ENCODE data around the gene SLC6A17.

SLC6A17 gene

DNA sequence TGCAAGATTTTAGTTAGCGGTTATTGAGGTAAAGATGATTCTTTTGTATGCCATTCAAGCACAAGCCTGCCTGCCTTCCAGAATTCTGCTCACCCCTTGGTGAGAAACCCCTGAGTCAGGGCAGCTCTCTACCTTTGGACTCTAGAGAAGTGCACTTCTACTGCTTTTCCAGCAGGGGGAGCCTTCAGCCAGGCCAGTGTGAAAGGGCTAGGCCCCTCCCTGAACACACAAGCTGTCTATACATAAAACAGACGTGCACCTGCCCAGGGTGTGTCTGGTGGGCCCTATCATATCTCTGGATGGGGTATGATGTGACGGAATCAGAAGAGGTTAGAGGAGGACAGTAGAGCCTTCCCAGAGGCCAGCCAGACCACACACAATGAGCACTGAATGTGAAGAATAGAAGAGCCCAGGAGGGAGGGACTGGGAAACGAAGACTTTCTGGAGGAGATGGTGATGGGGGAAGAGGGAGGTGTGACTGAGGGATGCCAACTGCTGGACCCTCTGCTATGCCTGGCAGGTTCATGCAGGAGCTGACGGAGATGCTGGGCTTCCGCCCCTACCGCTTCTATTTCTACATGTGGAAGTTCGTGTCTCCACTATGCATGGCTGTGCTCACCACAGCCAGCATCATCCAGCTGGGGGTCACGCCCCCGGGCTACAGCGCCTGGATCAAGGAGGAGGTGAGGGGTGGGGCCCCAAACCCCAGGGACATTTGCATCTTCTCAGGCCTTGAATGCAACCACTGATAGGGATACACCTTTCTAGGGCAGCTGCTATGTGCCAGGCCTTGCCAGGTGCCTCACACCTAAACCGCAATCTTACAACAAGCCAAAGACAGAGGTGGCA, 46.8 kb downstream of the SLC6A17 start:
- TF ChIP-seq GATA3 (IDR thresholded peaks at IDR 0.05; ENCODE audit: low read depth, low read length) (no peak), GATA2 (IDR thresholded peaks at IDR 0.05; ENCODE audit: low read depth, low read length) (no peak)

DNA sequence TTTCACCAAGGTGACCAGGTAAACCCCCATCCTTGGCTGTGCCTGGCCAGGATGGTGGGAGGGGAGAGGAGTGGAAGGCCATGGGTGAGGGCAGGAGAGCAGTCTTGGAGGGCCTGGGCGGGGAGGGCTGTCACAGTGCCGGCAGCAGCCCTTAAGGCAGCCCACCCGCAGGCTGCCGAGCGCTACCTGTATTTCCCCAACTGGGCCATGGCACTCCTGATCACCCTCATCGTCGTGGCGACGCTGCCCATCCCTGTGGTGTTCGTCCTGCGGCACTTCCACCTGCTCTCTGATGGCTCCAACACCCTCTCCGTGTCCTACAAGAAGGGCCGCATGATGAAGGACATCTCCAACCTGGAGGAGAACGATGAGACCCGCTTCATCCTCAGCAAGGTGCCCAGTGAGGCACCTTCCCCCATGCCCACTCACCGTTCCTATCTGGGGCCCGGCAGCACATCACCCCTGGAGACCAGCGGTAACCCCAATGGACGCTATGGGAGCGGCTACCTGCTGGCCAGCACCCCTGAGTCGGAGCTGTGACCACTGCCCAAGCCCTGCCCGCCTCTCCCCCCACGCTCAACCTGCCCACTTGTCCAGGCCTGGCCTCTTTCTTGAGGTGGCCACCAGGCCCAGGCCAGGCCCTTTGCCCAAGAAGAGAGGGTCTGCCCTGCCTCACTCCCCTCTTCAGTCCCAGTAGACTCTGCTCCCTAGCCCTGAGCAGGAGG, 47.8 kb downstream of the SLC6A17 start:
- no peak for TF ChIP-seq GATA2 (IDR thresholded peaks at IDR 0.05; ENCODE audit: low read depth, low read length)
- no peak for TF ChIP-seq GATA3 (IDR thresholded peaks at IDR 0.05; ENCODE audit: low read depth, low read length)

DNA sequence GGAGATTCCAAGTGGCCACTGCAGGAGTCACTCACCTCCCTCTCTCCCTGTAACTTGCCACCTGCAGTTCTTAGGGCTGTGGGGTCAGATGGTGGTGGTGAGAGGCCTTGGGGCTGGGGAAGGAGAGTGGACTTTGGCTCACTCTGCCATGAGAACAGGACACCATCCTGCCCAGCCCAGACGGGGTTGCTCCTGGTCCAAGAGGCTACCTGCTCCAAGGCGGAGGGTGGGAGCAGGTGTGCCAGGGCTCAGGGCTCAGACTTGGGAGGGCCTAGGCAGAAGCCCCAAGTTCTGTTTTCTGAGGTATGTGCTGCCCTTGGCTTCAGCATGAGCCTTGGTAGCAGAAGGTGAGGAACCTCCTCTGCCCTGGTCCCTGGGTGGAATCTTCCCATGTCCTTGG, 48.5 kb downstream of the SLC6A17 start:
- TF ChIP-seq GATA2 (IDR thresholded peaks at IDR 0.05; ENCODE audit: low read depth, low read length) (no peak), GATA3 (IDR thresholded peaks at IDR 0.05; ENCODE audit: low read depth, low read length) (no peak)

DNA sequence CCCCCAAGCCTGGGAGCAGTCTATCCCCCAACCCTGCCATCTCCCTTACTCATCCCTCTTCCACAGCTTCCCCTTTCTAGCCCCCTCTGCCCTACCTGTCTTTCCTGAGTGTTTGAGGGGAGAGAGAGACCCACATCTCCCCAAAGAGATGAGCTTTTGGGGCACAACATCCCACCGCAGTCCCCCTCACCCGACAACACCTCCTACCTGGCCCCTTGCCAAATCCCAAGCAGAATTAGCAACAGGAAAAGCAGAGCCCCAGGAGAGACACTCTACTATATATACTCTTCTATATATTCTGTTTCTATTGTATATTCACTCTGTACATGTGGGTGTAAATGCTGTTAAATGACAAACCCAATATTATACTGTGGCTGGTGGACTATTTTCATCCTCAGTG, 49.9 kb downstream of the SLC6A17 start:
- TF ChIP-seq GATA2 (IDR thresholded peaks at IDR 0.05; ENCODE audit: low read depth, low read length) (no peak), GATA3 (IDR thresholded peaks at IDR 0.05; ENCODE audit: low read depth, low read length) (no peak)

DNA sequence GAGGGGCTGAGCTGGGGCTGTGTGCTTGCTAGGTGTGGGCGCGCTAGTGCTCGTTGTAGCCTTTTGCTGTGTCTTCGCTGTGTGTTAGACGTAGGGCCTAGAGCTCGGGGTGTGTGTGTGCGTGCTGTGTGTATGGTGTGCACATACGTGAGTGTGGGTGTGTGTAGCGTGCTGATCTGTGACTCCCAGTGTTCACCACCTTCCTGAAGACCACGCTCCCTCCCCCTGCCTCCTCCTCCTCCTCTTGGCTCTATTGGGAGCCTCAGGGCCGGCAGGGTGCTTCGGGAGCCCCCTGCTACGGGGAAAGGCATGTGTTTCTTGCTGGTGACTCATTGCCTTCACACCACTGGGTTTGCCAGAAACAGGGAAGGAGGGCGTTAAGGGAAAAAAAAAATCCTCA, 50.4 kb downstream of the SLC6A17 start:
- TF ChIP-seq GATA3 (IDR thresholded peaks at IDR 0.05; ENCODE audit: low read depth, low read length), result no peak
- no peak for TF ChIP-seq GATA2 (IDR thresholded peaks at IDR 0.05; ENCODE audit: low read depth, low read length)

DNA sequence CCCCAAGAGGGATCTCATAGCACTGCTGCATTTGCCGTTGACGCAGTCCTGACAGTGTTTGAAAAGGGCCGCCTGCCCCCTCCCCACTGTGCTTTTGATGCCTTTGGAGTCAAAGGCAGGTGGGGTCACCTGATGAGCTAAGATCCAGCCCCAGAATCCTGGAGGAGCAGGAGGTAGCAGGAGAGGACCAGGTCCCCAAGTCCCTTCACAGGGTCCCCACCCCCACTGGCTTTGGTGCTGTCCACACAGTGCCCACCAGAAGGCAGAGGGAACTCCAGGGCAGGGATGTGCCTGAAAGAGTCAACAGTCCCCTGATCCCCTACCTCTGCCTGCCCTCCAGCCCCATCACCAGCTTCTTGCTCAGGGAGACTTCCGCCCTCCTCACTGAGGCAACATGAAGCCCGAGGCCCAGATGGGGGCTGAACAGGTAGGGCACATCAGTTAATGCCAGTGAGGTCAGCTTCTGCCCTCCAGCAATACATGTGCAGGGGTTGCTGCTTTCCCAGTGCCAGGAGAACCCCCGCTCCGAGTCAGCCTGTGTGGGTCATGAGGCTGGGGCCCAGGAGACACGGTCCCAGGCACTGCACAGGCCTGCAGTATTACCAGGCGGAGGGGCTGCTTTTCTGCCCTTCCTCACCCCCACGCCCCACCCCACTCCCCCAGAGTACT, 51.0 kb downstream of the SLC6A17 start:
- TF ChIP-seq GATA3 (IDR thresholded peaks at IDR 0.05; ENCODE audit: low read depth, low read length) (no peak), GATA2 (IDR thresholded peaks at IDR 0.05; ENCODE audit: low read depth, low read length) (no peak)

GRCh38 chr1:110203021-110203661, 52.8 kb downstream of the SLC6A17 start:
- no peak for TF ChIP-seq GATA3 (IDR thresholded peaks at IDR 0.05; ENCODE audit: low read depth, low read length)
- no peak for TF ChIP-seq GATA2 (IDR thresholded peaks at IDR 0.05; ENCODE audit: low read depth, low read length)

DNA sequence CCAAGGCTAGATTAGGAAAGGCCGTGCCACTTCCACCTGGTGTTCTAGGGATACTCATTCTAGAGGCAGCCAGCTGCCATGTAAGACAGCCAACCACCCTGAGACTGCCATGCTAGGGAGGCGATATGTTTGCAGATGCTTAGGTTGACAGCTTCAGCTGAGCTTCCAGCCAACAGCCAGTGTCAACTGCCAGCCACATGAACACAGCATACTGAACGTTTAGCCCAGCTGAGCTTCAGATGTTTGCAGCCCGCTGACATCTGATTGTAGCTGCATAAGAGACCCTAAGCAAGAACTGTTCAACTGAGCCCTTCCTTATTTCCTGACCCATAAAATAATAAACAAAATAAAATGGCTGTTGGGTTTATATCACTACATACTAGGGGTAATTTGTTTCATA, 54.9 kb downstream of the SLC6A17 start:
- TF ChIP-seq GATA2 (IDR thresholded peaks at IDR 0.05; ENCODE audit: low read depth, low read length) (no peak), GATA3 (IDR thresholded peaks at IDR 0.05; ENCODE audit: low read depth, low read length) (no peak)

DNA sequence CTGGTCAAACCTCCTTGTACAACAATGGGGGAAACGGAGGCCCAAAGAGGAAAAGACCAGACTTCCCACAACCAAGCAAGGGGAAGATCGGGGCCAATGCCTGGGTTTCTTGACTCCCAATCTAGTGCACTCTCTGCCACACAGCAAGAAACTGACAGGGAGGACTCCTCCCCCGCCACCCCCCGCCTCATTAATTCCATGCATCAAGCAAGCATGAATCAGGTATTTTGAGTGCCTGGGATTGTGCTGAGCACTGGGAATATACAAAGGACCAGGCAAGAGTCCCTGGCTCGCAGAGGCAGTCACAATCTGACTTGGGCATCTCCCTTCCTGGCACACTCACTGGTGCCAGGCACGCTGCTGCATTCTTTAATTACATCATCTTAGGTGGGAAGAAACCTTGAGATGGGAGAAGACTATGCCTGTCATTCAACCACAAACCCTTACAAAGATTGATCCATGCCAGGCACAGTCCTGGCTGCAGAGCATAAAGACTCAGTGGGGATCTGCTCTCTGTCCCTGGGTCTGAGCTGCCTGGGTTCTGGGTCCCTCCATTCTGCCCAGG, 55.4 kb downstream of the SLC6A17 start:
- TF ChIP-seq GATA2 (IDR thresholded peaks at IDR 0.05; ENCODE audit: low read depth, low read length), result no peak
- no peak for TF ChIP-seq GATA3 (IDR thresholded peaks at IDR 0.05; ENCODE audit: low read depth, low read length)

DNA sequence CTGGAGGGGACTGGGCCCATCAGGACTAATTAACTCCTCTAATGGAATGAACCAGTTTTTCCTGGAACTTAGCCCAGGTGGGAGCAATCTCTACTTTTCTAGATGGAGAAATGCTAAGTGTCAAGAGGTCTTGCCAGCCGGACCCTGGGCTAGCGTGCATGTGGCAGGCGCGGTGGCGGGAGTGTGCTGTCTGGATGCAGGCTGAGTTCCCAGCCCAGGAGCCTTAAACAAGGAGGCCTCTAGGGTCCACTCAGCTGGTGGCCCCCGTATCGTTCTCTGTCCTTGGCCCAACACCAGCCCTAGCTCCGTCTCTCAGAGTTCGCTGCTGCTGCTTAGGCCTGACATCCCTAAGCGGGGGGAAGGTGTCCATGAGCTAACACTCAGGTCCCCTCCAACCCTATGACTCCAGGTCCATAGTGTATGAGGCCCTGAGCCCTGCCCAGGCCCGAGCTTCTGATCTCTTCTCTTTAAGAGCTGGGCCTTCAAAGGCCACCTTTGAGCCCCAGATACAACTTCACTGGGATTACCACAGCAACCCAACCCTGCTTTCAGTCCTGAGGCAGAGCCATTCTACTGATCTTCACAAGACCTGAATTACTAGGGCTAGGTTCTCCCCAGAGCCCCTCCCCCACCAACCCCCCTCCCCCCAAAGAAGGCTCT, 56.1 kb downstream of the SLC6A17 start:
- TF ChIP-seq GATA3 (IDR thresholded peaks at IDR 0.05; ENCODE audit: low read depth, low read length) (no peak), GATA2 (IDR thresholded peaks at IDR 0.05; ENCODE audit: low read depth, low read length) (no peak)

- TF ChIP-seq GATA3 (IDR thresholded peaks at IDR 0.05; ENCODE audit: low read depth, low read length) (no peak), GATA2 (IDR thresholded peaks at IDR 0.05; ENCODE audit: low read depth, low read length) (no peak)
These were observed 57.5 kb downstream of the SLC6A17 start for GRCh38 chr1:110207831-110208230.

DNA sequence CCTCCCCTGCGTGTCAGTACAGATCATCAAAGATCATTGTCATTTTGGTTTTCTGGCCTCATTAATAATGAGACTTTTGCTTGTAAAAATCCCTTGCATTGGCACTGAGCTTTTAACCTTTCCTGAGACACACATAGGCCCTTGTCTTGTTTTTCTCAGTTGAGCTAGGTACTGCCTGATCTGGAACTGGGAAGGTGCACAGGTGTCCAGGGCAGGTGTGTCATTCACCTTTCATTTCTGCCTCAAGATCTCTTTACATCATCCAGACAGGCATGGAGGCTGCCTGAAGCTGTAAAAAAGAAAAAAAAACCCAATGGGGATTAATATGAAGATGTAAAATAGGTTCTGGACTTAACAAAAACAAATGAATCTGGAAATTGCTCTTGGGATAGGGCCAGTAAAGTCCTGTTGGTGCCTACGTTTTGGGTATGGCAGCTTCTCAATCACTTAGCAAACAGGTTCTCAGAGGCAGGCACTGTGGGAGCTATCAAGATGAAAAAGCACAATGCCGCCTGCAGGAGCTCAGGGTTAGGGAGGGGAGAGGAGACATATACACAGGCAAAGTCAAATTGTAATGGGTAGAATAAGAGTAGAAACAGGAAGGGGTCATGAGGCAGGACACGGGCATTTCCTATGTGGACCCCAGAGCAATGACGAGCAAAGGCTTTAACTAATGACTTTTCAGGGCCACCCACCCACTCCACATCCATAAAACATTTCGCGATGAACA, 58.8 kb downstream of the SLC6A17 start:
- TF ChIP-seq GATA2 (IDR thresholded peaks at IDR 0.05; ENCODE audit: low read depth, low read length) (no peak), GATA3 (IDR thresholded peaks at IDR 0.05; ENCODE audit: low read depth, low read length) (no peak)
